Activated naive CD8-positive, alpha-beta T cell treated with anti-CD3 and anti-CD28 coated beads, Interleukin-2, amount 50 U/mL, for 24 hours (primary cell): Measurements from ENCODE around the gene EXOSC7.
"Not testable (repeated sequence)": the region's sequence is repeated elsewhere in the genome, so short reads cannot be mapped to it uniquely, and the experiment has no call there.

Source experiments
- ATAC-seq: fragments of 150-1000 bp; cut with Tn5 transposase; one replicate; pipeline ENCODE4 v1.10.0; 2021
- DNase-seq: peaks from one replicate; pipeline ENCODE4 v3.0.0; 2021
- H3K27ac Mint-ChIP-seq: one replicate; pipeline ENCODE4 v1.8.0; 2021; ENCODE audit warnings: mild to moderate bottlenecking, mixed read lengths
- H3K27me3 Mint-ChIP-seq: one replicate; pipeline ENCODE4 v1.8.0; 2021; ENCODE audit warnings: mixed read lengths
- H3K36me3 Mint-ChIP-seq: one replicate; pipeline ENCODE4 v1.8.0; 2021; ENCODE audit warnings: low read depth, mixed read lengths
- H3K4me1 Mint-ChIP-seq: one replicate; pipeline ENCODE4 v1.8.0; 2021; ENCODE audit warnings: mixed read lengths
- H3K4me3 Mint-ChIP-seq: one replicate; pipeline ENCODE4 v1.8.0; 2021; ENCODE audit warnings: mild to moderate bottlenecking, moderate library complexity, mixed read lengths
- H3K9me3 Mint-ChIP-seq: one replicate; pipeline ENCODE4 v1.8.0; 2021; ENCODE audit warnings: mixed read lengths

The EXOSC7 gene

GRCh38 chr3:44976002-44976815, at the start of gene EXOSC7, which contains the start of gene ZDHHC3:
Gene EXOSC7, plus strand, starts transcription at chr3:44976244. Its CDS starts 34 bp downstream, at chr3:44976278.
Gene ZDHHC3, minus strand, starts transcription at chr3:44976174. Its CDS starts 16,738 bp downstream, at chr3:44959436.
- H3K27ac Mint-ChIP-seq, result peak within 1 kb of the TSS; percentile 88
- H3K27me3 Mint-ChIP-seq, result no peaks in the 10 kb centered on the region
- peaks cover 15% of the 10 kb centered on the region for H3K36me3 Mint-ChIP-seq
- peak; percentile 88 for DNase-seq
- H3K9me3 Mint-ChIP-seq, result no peaks in the 10 kb centered on the region
- peaks cover 61% of the 10 kb centered on the region for H3K4me1 Mint-ChIP-seq
- peak within 1 kb of the TSS; percentile 87 for H3K4me3 Mint-ChIP-seq
- peak; percentile 83 for ATAC-seq

- ATAC-seq, result no peak
- Mint-ChIP-seq H3K27ac (peak overlapping the region; percentile 62), H3K4me3 (no peak overlapping the region), H3K9me3 (no peaks in the 10 kb centered on the region), H3K27me3 (no peaks in the 10 kb centered on the region), H3K4me1 (no peaks in the 10 kb centered on the region), H3K36me3 (peaks cover 11% of the 10 kb centered on the region)
- no peak for DNase-seq
Measured at GRCh38 chr3:44926921-44927320, 49.1 kb upstream of the EXOSC7 start.

GRCh38 chr3:44927371-44927770, 48.7 kb upstream of the EXOSC7 start:
- H3K36me3 Mint-ChIP-seq, result peaks cover 11% of the 10 kb centered on the region
- H3K27ac Mint-ChIP-seq, result peak overlapping the region; percentile 62
- no peaks in the 10 kb centered on the region for H3K4me1 Mint-ChIP-seq
- no peaks in the 10 kb centered on the region for H3K9me3 Mint-ChIP-seq
- DNase-seq (no peak), ATAC-seq (no peak)
- no peaks in the 10 kb centered on the region for H3K27me3 Mint-ChIP-seq
- no peak overlapping the region for H3K4me3 Mint-ChIP-seq

GRCh38 chr3:44929782-44930181, 46.3 kb upstream of the EXOSC7 start:
- ATAC-seq (no peak), DNase-seq (no peak)
- H3K36me3 Mint-ChIP-seq, result peaks cover 17% of the 10 kb centered on the region
- no peaks in the 10 kb centered on the region for H3K4me1 Mint-ChIP-seq
- H3K27me3 Mint-ChIP-seq, result no peaks in the 10 kb centered on the region
- H3K4me3 Mint-ChIP-seq, result no peak overlapping the region
- H3K9me3 Mint-ChIP-seq, result no peaks in the 10 kb centered on the region
- no peak overlapping the region for H3K27ac Mint-ChIP-seq

- no peaks in the 10 kb centered on the region for H3K27me3 Mint-ChIP-seq
- DNase-seq (no peak), ATAC-seq (no peak)
- no peaks in the 10 kb centered on the region for H3K9me3 Mint-ChIP-seq
- H3K4me3 Mint-ChIP-seq, result no peak overlapping the region
- no peak overlapping the region for H3K27ac Mint-ChIP-seq
- peaks cover 17% of the 10 kb centered on the region for H3K36me3 Mint-ChIP-seq
- no peaks in the 10 kb centered on the region for H3K4me1 Mint-ChIP-seq
Measured at GRCh38 chr3:44930911-44931310, 45.1 kb upstream of the EXOSC7 start.

- ATAC-seq (no peak), DNase-seq (no peak)
- peaks cover 4% of the 10 kb centered on the region for H3K4me1 Mint-ChIP-seq
- no peak overlapping the region for H3K27ac Mint-ChIP-seq
- no peak overlapping the region for H3K4me3 Mint-ChIP-seq
- H3K9me3 Mint-ChIP-seq, result no peaks in the 10 kb centered on the region
- no peaks in the 10 kb centered on the region for H3K27me3 Mint-ChIP-seq
- H3K36me3 Mint-ChIP-seq, result peaks cover 17% of the 10 kb centered on the region
Measured at GRCh38 chr3:44931791-44932190, 44.3 kb upstream of the EXOSC7 start.

GRCh38 chr3:44932271-44932670, 43.8 kb upstream of the EXOSC7 start:
- H3K27ac Mint-ChIP-seq, result no peak overlapping the region
- no peak for DNase-seq
- peaks cover 4% of the 10 kb centered on the region for H3K4me1 Mint-ChIP-seq

GRCh38 chr3:44932986-44933944, 42.8 kb upstream of the EXOSC7 start:
- Mint-ChIP-seq H3K9me3 (no peaks in the 10 kb centered on the region), H3K4me3 (no peak overlapping the region), H3K4me1 (peaks cover 4% of the 10 kb centered on the region), H3K27ac (no peak overlapping the region), H3K27me3 (no peaks in the 10 kb centered on the region), H3K36me3 (peaks cover 16% of the 10 kb centered on the region)
- DNase-seq, result no peak
- no peak for ATAC-seq

More at GRCh38 chr3:44932271-44932670, 43.8 kb upstream of the EXOSC7 start:
- ATAC-seq, result no peak
- Mint-ChIP-seq H3K36me3 (peaks cover 13% of the 10 kb centered on the region), H3K9me3 (no peaks in the 10 kb centered on the region), H3K4me3 (no peak overlapping the region), H3K27me3 (no peaks in the 10 kb centered on the region)

- ATAC-seq (no peak), DNase-seq (no peak)
- Mint-ChIP-seq H3K4me1 (peaks cover 4% of the 10 kb centered on the region), H3K27me3 (no peaks in the 10 kb centered on the region), H3K9me3 (no peaks in the 10 kb centered on the region), H3K27ac (no peak overlapping the region), H3K36me3 (peaks cover 27% of the 10 kb centered on the region), H3K4me3 (no peak overlapping the region)
Measured at GRCh38 chr3:44939581-44940036, 36.4 kb upstream of the EXOSC7 start.

GRCh38 chr3:44942202-44942921, 33.7 kb upstream of the EXOSC7 start:
- H3K4me1 Mint-ChIP-seq, result no peaks in the 10 kb centered on the region
- H3K27me3 Mint-ChIP-seq, result no peaks in the 10 kb centered on the region
- no peak for DNase-seq
- H3K36me3 Mint-ChIP-seq, result peaks cover 26% of the 10 kb centered on the region
- no peak for ATAC-seq
- no peak overlapping the region for H3K27ac Mint-ChIP-seq
- H3K9me3 Mint-ChIP-seq, result no peaks in the 10 kb centered on the region
- H3K4me3 Mint-ChIP-seq, result no peak overlapping the region

- H3K4me3 Mint-ChIP-seq, result no peak overlapping the region
- peaks cover 9% of the 10 kb centered on the region for H3K36me3 Mint-ChIP-seq
- no peak for DNase-seq
- no peaks in the 10 kb centered on the region for H3K9me3 Mint-ChIP-seq
- no peaks in the 10 kb centered on the region for H3K4me1 Mint-ChIP-seq
- ATAC-seq, result no peak
- H3K27ac Mint-ChIP-seq, result no peak overlapping the region
- H3K27me3 Mint-ChIP-seq, result no peaks in the 10 kb centered on the region
Measured at GRCh38 chr3:44948239-44948638, 27.8 kb upstream of the EXOSC7 start.

GRCh38 chr3:44949770-44950169, 26.3 kb upstream of the EXOSC7 start:
- not testable (repeated sequence) for H3K27ac Mint-ChIP-seq, H3K4me3 Mint-ChIP-seq, H3K36me3 Mint-ChIP-seq, H3K4me1 Mint-ChIP-seq, DNase-seq, ATAC-seq, H3K9me3 Mint-ChIP-seq, H3K27me3 Mint-ChIP-seq

- Mint-ChIP-seq H3K4me1 (peaks cover 2% of the 10 kb centered on the region), H3K27me3 (no peaks in the 10 kb centered on the region), H3K9me3 (no peaks in the 10 kb centered on the region), H3K27ac (no peak overlapping the region), H3K36me3 (peaks cover 4% of the 10 kb centered on the region), H3K4me3 (no peak overlapping the region)
- DNase-seq (no peak), ATAC-seq (no peak)
Measured at GRCh38 chr3:44950275-44950734, 25.7 kb upstream of the EXOSC7 start.

- peaks cover 4% of the 10 kb centered on the region for H3K36me3 Mint-ChIP-seq
- no peaks in the 10 kb centered on the region for H3K9me3 Mint-ChIP-seq
- DNase-seq (no peak), ATAC-seq (no peak)
- H3K4me3 Mint-ChIP-seq, result no peak overlapping the region
- peaks cover 2% of the 10 kb centered on the region for H3K4me1 Mint-ChIP-seq
- no peak overlapping the region for H3K27ac Mint-ChIP-seq
- no peaks in the 10 kb centered on the region for H3K27me3 Mint-ChIP-seq
Measured at GRCh38 chr3:44952689-44953088, 23.4 kb upstream of the EXOSC7 start.
